Astrocyte (in vitro differentiated cells and primary cell): ENCODE data around the gene AATK. TPM values are rescaled to one million over a fixed set of nuclear protein-coding genes. Genes with fewer than 3 reads are reported as not detected.

Experiments
- DNase-seq: peaks from one replicate; pipeline ENCODE4 v3.0.0-alpha.2; 2010; ENCODE audit warnings: low read depth
- FAIRE-seq: peaks from 2 replicates; lab custom pipeline; 2011; peaks lifted over from hg19 to GRCh38; lab: Jason Lieb, UNC
- H2AFZ ChIP-seq: 2 replicates; pipeline ENCODE4 v1.6.0; 2012; ENCODE audit warnings: low read depth, low read length, inconsistent platforms
- H3K27ac ChIP-seq: 2 replicates; pipeline ENCODE4 v1.5.1; 2011; ENCODE audit warnings: low read depth, low read length, inconsistent platforms
- H3K27me3 ChIP-seq: 2 replicates; pipeline ENCODE4 v1.6.0; 2011; ENCODE audit warnings: low read length, inconsistent platforms; ENCODE audit not compliant: insufficient read depth
- H3K36me3 ChIP-seq: 2 replicates; pipeline ENCODE4 v1.5.1; 2011; ENCODE audit warnings: low read length, inconsistent platforms; ENCODE audit not compliant: insufficient read depth
- H3K4me1 ChIP-seq: 2 replicates; pipeline ENCODE4 v1.5.1; 2011; ENCODE audit warnings: low read length, inconsistent platforms; ENCODE audit not compliant: insufficient read depth
- H3K4me2 ChIP-seq: 2 replicates; pipeline ENCODE4 v1.6.0; 2012; ENCODE audit warnings: low read length, inconsistent platforms
- H3K4me3 ChIP-seq: 2 replicates; pipeline ENCODE4 v1.5.1; 2011; ENCODE audit warnings: low read depth, mild to moderate bottlenecking, low read length, inconsistent platforms; ENCODE audit not compliant: insufficient read depth
- H3K79me2 ChIP-seq: 2 replicates; pipeline ENCODE4 v1.6.0; 2012; ENCODE audit warnings: mild to moderate bottlenecking, low read length, inconsistent platforms; ENCODE audit not compliant: insufficient read depth
- H3K9ac ChIP-seq: 2 replicates; pipeline ENCODE4 v1.6.0; 2012; ENCODE audit warnings: mild to moderate bottlenecking, low read length, inconsistent platforms
- H3K9me3 ChIP-seq: 2 replicates; pipeline ENCODE4 v1.5.1; 2012; ENCODE audit warnings: low read depth, mild to moderate bottlenecking, low read length, inconsistent platforms; ENCODE audit not compliant: insufficient read depth
- H4K20me1 ChIP-seq: 2 replicates; pipeline ENCODE4 v1.6.0; 2012; ENCODE audit warnings: low read length, inconsistent platforms; ENCODE audit not compliant: insufficient read depth
- H3K27ac Mint-ChIP-seq: one replicate; pipeline ENCODE4 v1.8.0; 2021; ENCODE audit warnings: mild to moderate bottlenecking, mixed read lengths; ENCODE audit not compliant: unreplicated experiment
- H3K27me3 Mint-ChIP-seq: one replicate; pipeline ENCODE4 v1.8.0; 2021; ENCODE audit warnings: low read depth, mixed read lengths; ENCODE audit not compliant: unreplicated experiment
- H3K36me3 Mint-ChIP-seq: one replicate; pipeline ENCODE4 v1.8.0; 2021; ENCODE audit warnings: low read depth, mixed read lengths; ENCODE audit not compliant: unreplicated experiment
- H3K4me1 Mint-ChIP-seq: one replicate; pipeline ENCODE4 v1.8.0; 2021; ENCODE audit warnings: low read depth, mixed read lengths; ENCODE audit not compliant: unreplicated experiment
- H3K4me3 Mint-ChIP-seq: one replicate; pipeline ENCODE4 v1.8.0; 2021; ENCODE audit warnings: mild to moderate bottlenecking, moderate library complexity, mixed read lengths; ENCODE audit not compliant: unreplicated experiment
- H3K9me3 Mint-ChIP-seq: one replicate; pipeline ENCODE4 v1.8.0; 2021; ENCODE audit warnings: mild to moderate bottlenecking, mixed read lengths; ENCODE audit not compliant: unreplicated experiment
- CTCF ChIP-seq: IDR thresholded peaks from 2 replicates; pipeline ENCODE4 v1.5.1; 2011; ENCODE audit warnings: low read depth, mild to moderate bottlenecking, inconsistent platforms, low read length, moderate library complexity; ENCODE audit not compliant: insufficient read depth
- EZH2 ChIP-seq: IDR thresholded peaks from 2 replicates; pipeline ENCODE4 v1.6.1; 2012; ENCODE audit warnings: mild to moderate bottlenecking, low read length, inconsistent platforms; ENCODE audit not compliant: insufficient read depth
- total RNA-seq: library from RNA; stranded (reverse); gene quantifications from 2 replicates; pipeline ENCODE4 v1.2.1, GENCODE V29; 2021

The AATK gene
- total RNA-seq, 1 donor from 2014 or later = 0.54 TPM

GRCh38 chr17:81189670-81190530 is 23.9 kb upstream of the AATK start:
- no peak overlapping the region for H2AFZ ChIP-seq
- H3K4me1 ChIP-seq = no peaks in the 10 kb centered on the region
- no peaks in the 10 kb centered on the region for H4K20me1 ChIP-seq
- H3K9me3 ChIP-seq = no peaks in the 10 kb centered on the region
- H3K27me3 ChIP-seq = peaks cover 3% of the 10 kb centered on the region
- Mint-ChIP-seq H3K27me3 (peaks cover 5% of the 10 kb centered on the region), H3K4me3 (no peak overlapping the region), H3K27ac (no peak overlapping the region), H3K36me3 (peaks cover 3% of the 10 kb centered on the region), H3K9me3 (no peaks in the 10 kb centered on the region), H3K4me1 (no peaks in the 10 kb centered on the region)
- H3K27ac ChIP-seq = no peak overlapping the region
- H3K4me3 ChIP-seq = no peak overlapping the region
- no peak for DNase-seq
- TF ChIP-seq CTCF (no peak), EZH2 (no peak)
- no peak overlapping the region for H3K9ac ChIP-seq
- no peak for FAIRE-seq
- no peaks in the 10 kb centered on the region for H3K36me3 ChIP-seq
- H3K79me2 ChIP-seq = no peaks in the 10 kb centered on the region
- no peak overlapping the region for H3K4me2 ChIP-seq

- Histone ChIP-seq H3K9ac (no peak overlapping the region), H3K27me3 (peaks cover 3% of the 10 kb centered on the region), H3K4me2 (no peak overlapping the region), H3K4me3 (no peak overlapping the region), H2AFZ (no peak overlapping the region), H3K9me3 (no peaks in the 10 kb centered on the region), H3K4me1 (no peaks in the 10 kb centered on the region), H3K36me3 (no peaks in the 10 kb centered on the region), H3K27ac (no peak overlapping the region), H4K20me1 (no peaks in the 10 kb centered on the region), H3K79me2 (no peaks in the 10 kb centered on the region)
- Mint-ChIP-seq H3K27ac (no peak overlapping the region), H3K36me3 (no peaks in the 10 kb centered on the region), H3K4me1 (no peaks in the 10 kb centered on the region), H3K9me3 (no peaks in the 10 kb centered on the region), H3K4me3 (no peak overlapping the region), H3K27me3 (peaks cover 7% of the 10 kb centered on the region)
- FAIRE-seq (no peak), DNase-seq (no peak)
- TF ChIP-seq EZH2 (no peak), CTCF (no peak)
These were observed 23.0 kb upstream of the AATK start for GRCh38 chr17:81189016-81189415.

GRCh38 chr17:81188491-81188840 is 22.4 kb upstream of the AATK start:
- Histone ChIP-seq H2AFZ (no peak overlapping the region), H3K36me3 (no peaks in the 10 kb centered on the region), H3K4me1 (no peaks in the 10 kb centered on the region), H3K9me3 (no peaks in the 10 kb centered on the region), H3K9ac (no peak overlapping the region), H3K79me2 (no peaks in the 10 kb centered on the region), H3K27me3 (peaks cover 3% of the 10 kb centered on the region), H3K4me2 (no peak overlapping the region), H3K27ac (no peak overlapping the region), H3K4me3 (no peak overlapping the region), H4K20me1 (no peaks in the 10 kb centered on the region)
- TF ChIP-seq CTCF = no peak
- no peak for TF ChIP-seq EZH2
- Mint-ChIP-seq H3K9me3 (no peaks in the 10 kb centered on the region), H3K4me3 (no peak overlapping the region), H3K27ac (no peak overlapping the region), H3K4me1 (no peaks in the 10 kb centered on the region), H3K27me3 (peaks cover 7% of the 10 kb centered on the region), H3K36me3 (no peaks in the 10 kb centered on the region)
- FAIRE-seq = no peak
- no peak for DNase-seq
